OCI-LY7 (cell line): ENCODE data around the gene MRM1. TPM values are rescaled to one million over a fixed set of nuclear protein-coding genes. Genes with fewer than 3 reads are reported as not detected.

Experiments used
- BruUV-seq: library from RNA; stranded (reverse); fragments of 400-500 nt; replicated peaks from 2 replicates; lab custom pipeline; 2021; lab: Mats Ljungman, UMichigan
- CTCF ChIA-PET: fragments of 300-600 bp; sonication (Branson Sonifier 250); formaldehyde crosslinking; loops from one replicate; lab custom pipeline; 2022; ENCODE audit warnings: antibody characterized with exemption; ENCODE audit not compliant: unreplicated experiment; lab: Charles Lee
- POLR2A ChIA-PET: fragments of 300-600 bp; sonication (Branson Sonifier 250); formaldehyde crosslinking; loops from one replicate; lab custom pipeline; 2022; ENCODE audit warnings: antibody characterized with exemption; lab: Charles Lee
- DNase-seq: peaks from one replicate; pipeline ENCODE4 v3.0.0-alpha.2; 2015; ENCODE audit warnings: low spot score
- H2AFZ ChIP-seq: fragments of 200-600 bp; sonication (generic), shearing (Covaris generic); 2 replicates; pipeline ENCODE4 v1.6.1; 2014; ENCODE audit warnings: mild to moderate bottlenecking, antibody characterized with exemption, low read length, moderate library complexity
- H3K27ac ChIP-seq: fragments of 200-600 bp; sonication (generic); 2 replicates; pipeline ENCODE4 v1.5.1; 2014; ENCODE audit warnings: mixed run types, low read depth, mild to moderate bottlenecking, moderate library complexity, low read length, inconsistent platforms; ENCODE audit not compliant: poor library complexity, severe bottlenecking
- H3K36me3 ChIP-seq: fragments of 200-600 bp; sonication (generic); 2 replicates; pipeline ENCODE4 v1.6.1; 2014; ENCODE audit warnings: mild to moderate bottlenecking, antibody characterized with exemption, low read length, moderate library complexity, mixed read lengths; ENCODE audit not compliant: insufficient read depth
- H3K4me1 ChIP-seq: fragments of 200-600 bp; sonication (generic); 2 replicates; pipeline ENCODE4 v1.5.1; 2014; ENCODE audit warnings: mild to moderate bottlenecking, low read length; ENCODE audit not compliant: insufficient read depth, poor library complexity, severe bottlenecking
- H3K4me2 ChIP-seq: fragments of 200-600 bp; sonication (generic); 2 replicates; pipeline ENCODE4 v1.6.1; 2014; ENCODE audit warnings: mild to moderate bottlenecking, low read length
- H3K4me3 ChIP-seq: fragments of 200-600 bp; sonication (generic); 2 replicates; pipeline ENCODE4 v1.5.1; 2014; ENCODE audit warnings: mild to moderate bottlenecking, low read depth, low read length; ENCODE audit not compliant: poor library complexity, severe bottlenecking
- H3K79me2 ChIP-seq: fragments of 200-600 bp; sonication (generic); 2 replicates; pipeline ENCODE4 v1.6.1; 2016; ENCODE audit warnings: low read depth, mild to moderate bottlenecking, low read length, moderate library complexity, mixed read lengths; ENCODE audit not compliant: insufficient read depth
- H3K9me2 ChIP-seq: fragments of 200-600 bp; sonication (generic); 2 replicates; pipeline ENCODE4 v1.6.1; 2016; ENCODE audit warnings: mild to moderate bottlenecking, low read length, mixed read lengths; ENCODE audit not compliant: insufficient read depth
- H3K9me3 ChIP-seq: fragments of 200-600 bp; sonication (generic); 2 replicates; pipeline ENCODE4 v1.6.1; 2014; ENCODE audit warnings: mild to moderate bottlenecking, mixed run types, low read length, mixed read lengths
- H4K20me1 ChIP-seq: fragments of 200-600 bp; sonication (generic); 2 replicates; pipeline ENCODE4 v1.6.1; 2014; ENCODE audit warnings: mild to moderate bottlenecking, antibody characterized with exemption, low read length, moderate library complexity, mixed read lengths; ENCODE audit not compliant: insufficient read depth
- EZH2phosphoT487 ChIP-seq: fragments of 200-600 bp; sonication (generic); IDR thresholded peaks from 2 replicates; pipeline ENCODE4 v1.6.1; 2018; ENCODE audit warnings: low read depth, borderline replicate concordance, mild to moderate bottlenecking, mixed run types, antibody characterized with exemption, low read length, moderate library complexity, mixed read lengths
- intact Hi-C: fragments of 100-400 bp; cut with micrococcal nuclease; formaldehyde crosslinking; loops from one replicate; pipeline ENCODE4 v1.10.0; 2022; ENCODE audit not compliant: unreplicated experiment
- total RNA-seq, 2 experiments: library from RNA; depleted of rRNA in 1 of 2; stranded (reverse); fragments of >200 nt in 1 of 2; shearing (Covaris generic) in 1 of 2; gene quantifications; 2 replicates each; pipeline ENCODE4 v1.2.3, GENCODE V29; 2014 to 2022
- TF ChIP-seq, protein P1 (sequence below): fragments of 200-600 bp; sonication (generic); conservative IDR thresholded peaks from 2 replicates; pipeline ENCODE4 v1.5.1; 2014; ENCODE audit warnings: mild to moderate bottlenecking, antibody characterized with exemption, low read length, moderate library complexity, mixed read lengths

Gene MRM1
- total RNA-seq, 2 experiments from 2014 or later = 22.5 to 22.6 TPM

- peaks cover 12% of the 10 kb centered on the region for H3K36me3 ChIP-seq
- ChIA-PET CTCF (no interaction called here), POLR2A (no interaction called here)
- DNase-seq = no peak
- H2AFZ ChIP-seq = no peak overlapping the region
- no peak overlapping the region for H3K27ac ChIP-seq
- peaks cover 9% of the 10 kb centered on the region; the same call in 1 of the 2 replicates for H4K20me1 ChIP-seq
- intact Hi-C loops = loop anchor here (2.0 to 10.0 kb wide), 3 partner anchors 55 to 1005 kb away; partner anchors contain the start of genes C17orf78, GGNBP2 and SYNRG
- no peak overlapping the region for H3K4me2 ChIP-seq
- H3K79me2 ChIP-seq = peaks cover 31% of the 10 kb centered on the region
- TF ChIP-seq, protein P1, sequence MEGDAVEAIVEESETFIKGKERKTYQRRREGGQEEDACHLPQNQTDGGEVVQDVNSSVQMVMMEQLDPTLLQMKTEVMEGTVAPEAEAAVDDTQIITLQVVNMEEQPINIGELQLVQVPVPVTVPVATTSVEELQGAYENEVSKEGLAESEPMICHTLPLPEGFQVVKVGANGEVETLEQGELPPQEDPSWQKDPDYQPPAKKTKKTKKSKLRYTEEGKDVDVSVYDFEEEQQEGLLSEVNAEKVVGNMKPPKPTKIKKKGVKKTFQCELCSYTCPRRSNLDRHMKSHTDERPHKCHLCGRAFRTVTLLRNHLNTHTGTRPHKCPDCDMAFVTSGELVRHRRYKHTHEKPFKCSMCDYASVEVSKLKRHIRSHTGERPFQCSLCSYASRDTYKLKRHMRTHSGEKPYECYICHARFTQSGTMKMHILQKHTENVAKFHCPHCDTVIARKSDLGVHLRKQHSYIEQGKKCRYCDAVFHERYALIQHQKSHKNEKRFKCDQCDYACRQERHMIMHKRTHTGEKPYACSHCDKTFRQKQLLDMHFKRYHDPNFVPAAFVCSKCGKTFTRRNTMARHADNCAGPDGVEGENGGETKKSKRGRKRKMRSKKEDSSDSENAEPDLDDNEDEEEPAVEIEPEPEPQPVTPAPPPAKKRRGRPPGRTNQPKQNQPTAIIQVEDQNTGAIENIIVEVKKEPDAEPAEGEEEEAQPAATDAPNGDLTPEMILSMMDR = no peak
- no peak for TF ChIP-seq EZH2phosphoT487
- no peaks in the 10 kb centered on the region for H3K9me3 ChIP-seq
- peaks cover 24% of the 10 kb centered on the region for H3K4me1 ChIP-seq
- H3K9me2 ChIP-seq = no peaks in the 10 kb centered on the region
- BruUV-seq = no TSS peak
- H3K4me3 ChIP-seq = no peak overlapping the region
These were observed 1.7 kb upstream of the MRM1 start for GRCh38 chr17:36599546-36600250.

- peaks cover 25% of the 10 kb centered on the region for H3K4me1 ChIP-seq
- peak overlapping the region; percentile 90 for H3K4me3 ChIP-seq
- intact Hi-C loops = loop anchor here (2.0 to 10.0 kb wide), 3 partner anchors 56 to 1004 kb away; partner anchors contain the start of genes C17orf78, GGNBP2 and SYNRG
- ChIA-PET POLR2A (interaction anchor here (1.4 to 1.9 kb wide), 2 partner anchors 8 to 54 kb away, joined by 4 to 10 read pairs; no protein-coding TSS in a partner anchor), CTCF (no interaction called here)
- H3K4me2 ChIP-seq = peak overlapping the region; percentile 92
- peak overlapping the region; percentile 67; the same call in 1 of the 2 replicates for H2AFZ ChIP-seq
- peaks cover 38% of the 10 kb centered on the region for H3K79me2 ChIP-seq
- H3K36me3 ChIP-seq = peaks cover 16% of the 10 kb centered on the region
- no peak for DNase-seq
- no TSS peak for BruUV-seq
- H3K9me2 ChIP-seq = no peaks in the 10 kb centered on the region
- H4K20me1 ChIP-seq = peaks cover 9% of the 10 kb centered on the region; the same call in 1 of the 2 replicates
- H3K27ac ChIP-seq = peak overlapping the region; percentile 67
- TF ChIP-seq, protein P1 = no peak
- no peak for TF ChIP-seq EZH2phosphoT487
- H3K9me3 ChIP-seq = no peaks in the 10 kb centered on the region
These were observed 918 bp upstream of the MRM1 start for GRCh38 chr17:36600465-36600864.

GRCh38 chr17:36600936-36601302, 464 bp upstream of the MRM1 start:
- intact Hi-C loops = loop anchor here (1.0 to 10.0 kb wide), 4 partner anchors 56 to 1004 kb away; partner anchors contain the start of genes C17orf78, GGNBP2, SYNRG and ZNHIT3
- Histone ChIP-seq H4K20me1 (peaks cover 13% of the 10 kb centered on the region; the same call in 1 of the 2 replicates), H3K4me2 (peak overlapping the region; percentile 92), H3K27ac (peak overlapping the region; percentile 67), H3K4me3 (peak overlapping the region; percentile 90), H3K9me3 (no peaks in the 10 kb centered on the region), H3K79me2 (peaks cover 43% of the 10 kb centered on the region), H3K36me3 (peaks cover 20% of the 10 kb centered on the region), H3K4me1 (peaks cover 29% of the 10 kb centered on the region), H3K9me2 (no peaks in the 10 kb centered on the region), H2AFZ (peak overlapping the region; percentile 67; the same call in 1 of the 2 replicates)
- ChIA-PET CTCF (no interaction called here), POLR2A (interaction anchor here (1.4 to 2.3 kb wide), 3 partner anchors 8 to 54 kb away, joined by 4 to 10 read pairs (median 6); no protein-coding TSS in a partner anchor)
- no peak for TF ChIP-seq EZH2phosphoT487
- TF ChIP-seq, protein P1 = peak; percentile 66
- DNase-seq = peak; percentile 65
- no TSS peak for BruUV-seq
